ENCODE data around the gene C1QTNF12.

The C1QTNF12 gene

DNA sequence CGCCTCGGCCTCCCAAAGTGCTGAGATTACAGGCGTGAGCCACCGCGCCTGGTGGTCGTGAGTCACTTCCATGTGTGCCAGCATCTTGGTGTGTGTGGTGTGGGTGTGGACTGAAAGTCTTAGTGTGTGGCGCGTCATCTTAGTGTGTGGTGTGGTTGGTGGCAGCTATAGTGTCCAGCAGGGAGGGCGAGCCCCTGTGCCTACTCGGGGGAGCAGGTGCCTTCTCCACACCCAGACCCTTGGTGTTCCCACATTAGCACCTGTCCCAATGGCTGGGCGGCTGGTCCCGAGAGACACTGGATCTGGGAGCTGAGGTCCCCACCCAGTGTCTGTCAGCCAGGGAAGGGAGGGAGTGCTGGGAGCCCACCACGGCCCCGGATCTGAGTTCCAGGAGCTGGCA lies 36.5 kb upstream of the C1QTNF12 start:
- Histone ChIP-seq H3K36me3 (ENCODE audit: control insufficient read depth, insufficient read depth, low read length) (no peaks in the 10 kb centered on the region), H3K4me3 (replicated peaks; ENCODE audit: low read depth, low read length) (no peak overlapping the region), H3K27me3 (replicated peaks; ENCODE audit: control insufficient read depth, insufficient read depth, low read length) (no peaks in the 10 kb centered on the region)
- no peak for DNase-seq (ENCODE audit: extremely low read depth, insufficient read length)
- TF ChIP-seq, protein P1, sequence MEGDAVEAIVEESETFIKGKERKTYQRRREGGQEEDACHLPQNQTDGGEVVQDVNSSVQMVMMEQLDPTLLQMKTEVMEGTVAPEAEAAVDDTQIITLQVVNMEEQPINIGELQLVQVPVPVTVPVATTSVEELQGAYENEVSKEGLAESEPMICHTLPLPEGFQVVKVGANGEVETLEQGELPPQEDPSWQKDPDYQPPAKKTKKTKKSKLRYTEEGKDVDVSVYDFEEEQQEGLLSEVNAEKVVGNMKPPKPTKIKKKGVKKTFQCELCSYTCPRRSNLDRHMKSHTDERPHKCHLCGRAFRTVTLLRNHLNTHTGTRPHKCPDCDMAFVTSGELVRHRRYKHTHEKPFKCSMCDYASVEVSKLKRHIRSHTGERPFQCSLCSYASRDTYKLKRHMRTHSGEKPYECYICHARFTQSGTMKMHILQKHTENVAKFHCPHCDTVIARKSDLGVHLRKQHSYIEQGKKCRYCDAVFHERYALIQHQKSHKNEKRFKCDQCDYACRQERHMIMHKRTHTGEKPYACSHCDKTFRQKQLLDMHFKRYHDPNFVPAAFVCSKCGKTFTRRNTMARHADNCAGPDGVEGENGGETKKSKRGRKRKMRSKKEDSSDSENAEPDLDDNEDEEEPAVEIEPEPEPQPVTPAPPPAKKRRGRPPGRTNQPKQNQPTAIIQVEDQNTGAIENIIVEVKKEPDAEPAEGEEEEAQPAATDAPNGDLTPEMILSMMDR (IDR thresholded peaks at IDR 0.05; ENCODE audit: insufficient read depth, low read length, poor library complexity, severe bottlenecking), result no peak

DNA sequence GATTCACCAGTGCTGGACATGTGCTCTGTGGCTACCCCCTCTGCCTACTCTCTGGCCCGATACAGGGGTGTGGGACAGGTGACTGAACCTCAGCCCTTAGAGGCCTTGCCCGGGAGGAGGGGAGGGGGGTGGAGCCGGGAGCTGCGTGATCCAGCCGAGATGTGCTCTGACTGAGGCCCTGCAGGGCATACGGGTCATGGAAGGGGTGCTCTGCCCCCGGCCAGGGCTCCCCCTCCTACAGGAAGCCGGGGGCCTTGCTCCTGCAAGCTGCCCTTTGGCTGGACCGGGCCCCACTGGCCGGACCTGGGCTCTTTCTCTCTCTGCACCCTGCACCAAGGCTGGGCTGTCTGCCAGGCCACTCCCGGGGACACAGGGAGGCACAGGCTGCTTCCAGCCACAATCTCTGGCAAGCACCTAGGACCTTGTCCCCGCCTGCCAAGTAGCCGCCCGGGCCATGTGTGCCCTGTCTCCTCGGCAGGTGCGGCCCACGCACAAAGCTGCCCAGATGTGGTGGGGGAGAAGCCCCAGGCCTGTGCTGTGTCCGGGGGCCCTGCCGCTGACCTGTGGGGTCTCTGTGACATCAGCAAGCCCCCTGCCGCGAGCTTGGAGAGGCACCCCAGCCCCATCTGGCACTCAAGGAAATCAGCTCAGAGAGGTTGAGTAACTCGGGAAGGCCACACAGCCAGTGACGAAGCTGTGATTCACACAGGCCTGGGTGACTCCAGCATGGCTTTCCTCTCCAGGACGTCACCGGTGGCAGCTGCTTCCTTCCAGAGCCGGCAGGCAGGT lies 35.2 kb upstream of the C1QTNF12 start:
- Histone ChIP-seq H3K27me3 (replicated peaks; ENCODE audit: control insufficient read depth, insufficient read depth, low read length) (no peaks in the 10 kb centered on the region), H3K4me3 (replicated peaks; ENCODE audit: low read depth, low read length) (no peak overlapping the region), H3K36me3 (ENCODE audit: control insufficient read depth, insufficient read depth, low read length) (no peaks in the 10 kb centered on the region)
- TF ChIP-seq, protein P1 (IDR thresholded peaks at IDR 0.05; ENCODE audit: insufficient read depth, low read length, poor library complexity, severe bottlenecking), result no peak
- DNase-seq (ENCODE audit: extremely low read depth, insufficient read length), result no peak

DNA sequence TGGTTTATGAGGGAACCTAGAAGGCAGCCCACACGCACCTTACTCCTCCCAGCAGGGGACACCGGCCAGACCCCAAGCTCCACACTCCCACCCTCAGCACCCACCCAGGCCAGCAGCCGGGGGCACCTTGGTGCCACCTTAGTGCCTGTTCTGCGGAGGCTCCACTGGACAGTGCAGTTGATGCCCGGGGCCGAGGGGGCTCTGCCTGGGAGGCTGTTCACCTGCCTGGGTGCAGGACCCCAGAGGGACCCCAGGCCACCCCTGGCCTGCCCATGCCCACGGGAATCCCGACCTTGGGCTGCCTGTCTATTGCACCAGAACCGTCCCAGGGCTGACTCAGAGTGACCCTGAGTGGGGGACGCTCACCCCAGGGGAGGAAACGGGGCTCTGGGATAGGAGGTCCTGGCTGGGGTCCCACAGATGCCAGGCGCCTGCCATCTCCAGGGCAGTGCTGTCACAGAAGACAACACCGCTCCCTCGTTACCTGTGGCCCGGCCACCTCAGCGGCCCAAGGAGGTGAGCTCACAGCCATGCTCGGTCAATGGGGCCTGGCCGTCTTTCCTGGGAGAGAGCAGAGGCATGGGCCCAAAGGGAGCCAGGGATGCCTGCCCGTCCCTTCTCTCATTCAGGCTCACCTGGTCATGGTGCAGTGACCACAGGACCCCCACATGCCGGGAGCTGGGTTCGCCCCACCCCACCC lies 34.4 kb upstream of the C1QTNF12 start:
- Histone ChIP-seq H3K36me3 (ENCODE audit: control insufficient read depth, insufficient read depth, low read length) (no peaks in the 10 kb centered on the region), H3K27me3 (replicated peaks; ENCODE audit: control insufficient read depth, insufficient read depth, low read length) (no peaks in the 10 kb centered on the region), H3K4me3 (replicated peaks; ENCODE audit: low read depth, low read length) (no peak overlapping the region)
- no peak for DNase-seq (ENCODE audit: extremely low read depth, insufficient read length)
- TF ChIP-seq, protein P1 (IDR thresholded peaks at IDR 0.05; ENCODE audit: insufficient read depth, low read length, poor library complexity, severe bottlenecking), result no peak

DNA sequence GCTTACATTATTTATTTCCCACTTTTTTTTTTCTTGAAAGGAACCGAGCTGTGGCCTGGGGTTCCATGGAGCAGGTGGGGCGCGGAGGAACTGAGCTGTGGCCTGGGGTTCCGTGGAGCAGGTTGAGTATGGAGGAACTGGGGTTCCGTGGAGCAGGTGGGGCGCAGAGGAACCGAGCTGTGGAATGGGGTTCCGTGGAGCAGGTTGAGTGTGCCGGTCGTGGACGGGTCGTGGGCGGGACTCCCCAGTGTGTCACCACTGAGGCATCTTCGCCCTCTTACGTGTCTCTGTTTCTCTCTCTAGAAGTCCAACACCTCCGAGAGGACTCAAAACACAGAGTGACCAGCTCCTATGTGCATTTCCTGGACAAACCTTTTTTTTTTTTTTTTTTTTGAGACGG lies 32.5 kb upstream of the C1QTNF12 start:
- no peaks in the 10 kb centered on the region for H3K36me3 ChIP-seq (ENCODE audit: control insufficient read depth, insufficient read depth, low read length)

DNA sequence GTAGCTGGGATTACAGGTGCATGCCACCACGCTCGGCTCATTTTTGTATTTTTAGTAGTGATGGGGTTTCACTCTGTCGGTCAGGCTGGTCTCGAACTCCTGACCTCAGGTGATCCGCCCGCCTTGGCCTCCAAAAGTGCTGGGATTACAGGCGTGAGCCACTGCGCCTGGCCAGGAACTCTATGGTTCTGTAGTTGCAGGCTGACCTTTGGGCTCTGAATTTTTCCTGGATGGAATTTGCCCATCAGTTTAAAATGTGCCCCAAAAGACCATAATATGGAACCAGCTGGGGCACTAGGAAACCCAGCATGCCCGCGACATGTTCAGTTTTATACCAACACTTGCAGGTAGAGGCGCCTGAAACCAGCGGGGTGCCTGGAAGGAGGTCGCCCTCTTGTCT lies 32.1 kb upstream of the C1QTNF12 start:
- H3K27me3 ChIP-seq (replicated peaks; ENCODE audit: control insufficient read depth, insufficient read depth, low read length), result no peaks in the 10 kb centered on the region
- TF ChIP-seq, protein P1 (IDR thresholded peaks at IDR 0.05; ENCODE audit: insufficient read depth, low read length, poor library complexity, severe bottlenecking), result no peak
- DNase-seq (ENCODE audit: extremely low read depth, insufficient read length), result no peak
- H3K4me3 ChIP-seq (replicated peaks; ENCODE audit: low read depth, low read length), result no peak overlapping the region
- H3K36me3 ChIP-seq (ENCODE audit: control insufficient read depth, insufficient read depth, low read length), result no peaks in the 10 kb centered on the region

More for the DNA sequence above, 32.5 kb upstream of the C1QTNF12 start:
- no peak overlapping the region for H3K4me3 ChIP-seq (replicated peaks; ENCODE audit: low read depth, low read length)
- DNase-seq (ENCODE audit: extremely low read depth, insufficient read length), result no peak
- TF ChIP-seq, protein P1 (IDR thresholded peaks at IDR 0.05; ENCODE audit: insufficient read depth, low read length, poor library complexity, severe bottlenecking), result no peak
- no peaks in the 10 kb centered on the region for H3K27me3 ChIP-seq (replicated peaks; ENCODE audit: control insufficient read depth, insufficient read depth, low read length)

Data from GM06990 (cell line).